ENCODE data around the gene ELMO3.

ELMO3 gene

GRCh38 chr16:67208154-67208896 is 9.4 kb downstream of the ELMO3 start:
- TF ChIP-seq, protein P1, sequence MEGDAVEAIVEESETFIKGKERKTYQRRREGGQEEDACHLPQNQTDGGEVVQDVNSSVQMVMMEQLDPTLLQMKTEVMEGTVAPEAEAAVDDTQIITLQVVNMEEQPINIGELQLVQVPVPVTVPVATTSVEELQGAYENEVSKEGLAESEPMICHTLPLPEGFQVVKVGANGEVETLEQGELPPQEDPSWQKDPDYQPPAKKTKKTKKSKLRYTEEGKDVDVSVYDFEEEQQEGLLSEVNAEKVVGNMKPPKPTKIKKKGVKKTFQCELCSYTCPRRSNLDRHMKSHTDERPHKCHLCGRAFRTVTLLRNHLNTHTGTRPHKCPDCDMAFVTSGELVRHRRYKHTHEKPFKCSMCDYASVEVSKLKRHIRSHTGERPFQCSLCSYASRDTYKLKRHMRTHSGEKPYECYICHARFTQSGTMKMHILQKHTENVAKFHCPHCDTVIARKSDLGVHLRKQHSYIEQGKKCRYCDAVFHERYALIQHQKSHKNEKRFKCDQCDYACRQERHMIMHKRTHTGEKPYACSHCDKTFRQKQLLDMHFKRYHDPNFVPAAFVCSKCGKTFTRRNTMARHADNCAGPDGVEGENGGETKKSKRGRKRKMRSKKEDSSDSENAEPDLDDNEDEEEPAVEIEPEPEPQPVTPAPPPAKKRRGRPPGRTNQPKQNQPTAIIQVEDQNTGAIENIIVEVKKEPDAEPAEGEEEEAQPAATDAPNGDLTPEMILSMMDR (IDR thresholded peaks at IDR 0.05; ENCODE audit: low read depth, low read length): no peak

DNA sequence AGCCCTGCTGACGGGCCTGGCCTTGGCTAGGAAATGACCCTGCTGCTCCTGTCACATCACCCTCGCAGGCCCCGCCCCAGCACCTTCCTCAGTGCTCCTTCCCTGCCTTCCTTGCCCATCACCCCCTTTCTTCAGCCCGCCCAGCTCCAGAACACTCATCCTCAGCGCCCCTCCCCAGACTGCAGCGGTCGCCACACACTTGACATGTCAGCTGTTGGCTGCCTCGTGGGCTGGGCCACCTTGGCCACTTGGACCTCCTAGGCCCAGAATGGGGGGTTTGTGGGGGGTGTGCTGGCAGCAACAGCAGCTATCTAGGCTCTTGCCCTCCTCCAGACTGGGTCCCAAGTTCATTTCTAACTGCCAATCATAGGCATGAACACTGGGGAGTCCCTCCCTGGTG is 10.6 kb downstream of the ELMO3 start:
- no peak for DNase-seq (ENCODE audit: extremely low read depth, low read depth)
- TF ChIP-seq, protein P1 (IDR thresholded peaks at IDR 0.05; ENCODE audit: low read depth, low read length): no peak

More at GRCh38 chr16:67208154-67208896, 9.4 kb downstream of the ELMO3 start:
- no peak for DNase-seq (ENCODE audit: extremely low read depth, low read depth)

DNA sequence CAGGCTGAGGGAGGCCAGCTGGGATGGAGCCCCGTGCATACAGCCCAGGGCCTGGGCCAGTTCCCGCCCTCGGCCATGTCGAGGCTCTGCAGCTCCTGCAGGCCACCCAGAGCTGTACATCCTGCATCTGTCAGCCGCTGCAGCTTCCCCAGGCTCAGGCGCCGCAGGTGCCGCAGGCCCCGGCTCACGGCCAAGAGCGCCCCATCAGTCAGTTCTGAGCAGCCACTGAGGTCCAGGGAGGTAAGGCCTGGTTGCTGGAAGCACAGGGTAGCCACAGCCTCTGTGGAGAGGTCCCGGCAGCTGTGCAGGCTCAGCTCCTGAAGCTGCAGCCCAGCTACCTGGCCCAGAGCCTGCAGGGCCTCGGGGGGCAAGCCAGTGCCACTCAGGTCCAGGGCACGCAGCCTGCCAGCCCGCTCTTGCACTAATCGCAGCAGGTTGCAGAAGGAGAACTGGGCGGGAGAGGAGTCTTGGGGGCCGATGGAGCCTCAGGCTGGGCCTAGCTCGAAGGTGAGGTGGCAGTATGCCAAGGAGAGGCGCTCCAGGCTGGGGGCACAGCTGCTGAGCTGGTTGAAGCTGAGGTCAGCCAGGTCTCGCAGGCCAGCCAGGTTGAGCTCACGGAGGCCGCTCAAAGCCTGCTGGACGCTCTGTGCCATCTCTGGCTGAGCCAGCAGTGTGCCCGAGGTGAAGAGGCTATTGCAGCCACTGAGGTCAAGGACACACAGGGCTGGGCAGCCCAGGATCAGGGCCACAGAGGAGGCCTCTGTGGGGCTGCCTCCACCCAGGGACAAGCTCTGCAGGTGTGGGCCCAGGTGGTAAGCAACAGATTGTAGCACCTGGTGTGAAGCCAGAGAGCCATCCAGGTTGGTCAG is 11.4 kb downstream of the ELMO3 start:
- TF ChIP-seq, protein P1 (IDR thresholded peaks at IDR 0.05; ENCODE audit: low read depth, low read length): no peak
- DNase-seq (ENCODE audit: extremely low read depth, low read depth): no peak

- TF ChIP-seq, protein P1 (IDR thresholded peaks at IDR 0.05; ENCODE audit: low read depth, low read length): no peak
- no peak for DNase-seq (ENCODE audit: extremely low read depth, low read depth)
Measured at GRCh38 chr16:67211674-67212073, 12.7 kb downstream of the ELMO3 start.

DNA sequence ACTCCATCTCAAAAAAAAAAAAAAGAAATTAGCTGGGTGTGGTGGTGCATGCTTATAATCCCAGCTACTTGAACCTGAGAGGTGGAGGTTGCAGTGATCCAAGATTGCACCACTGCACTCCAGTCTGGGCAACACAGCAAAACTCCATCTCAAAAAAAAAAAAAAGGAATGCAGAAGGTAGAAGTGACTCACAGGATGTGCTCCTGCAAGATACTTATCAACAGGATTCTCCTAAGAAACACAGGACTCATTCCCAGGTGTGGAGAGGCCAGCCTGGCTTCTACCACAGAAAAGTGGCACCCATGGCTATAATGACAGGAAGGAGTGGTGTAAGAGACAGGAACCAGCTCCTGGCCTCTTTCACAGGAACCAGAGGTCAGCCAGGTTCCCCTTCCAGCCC is 13.8 kb downstream of the ELMO3 start:
- DNase-seq (ENCODE audit: extremely low read depth, low read depth): no peak
- TF ChIP-seq, protein P1 (IDR thresholded peaks at IDR 0.05; ENCODE audit: low read depth, low read length): no peak

- DNase-seq (ENCODE audit: extremely low read depth, low read depth): no peak
- TF ChIP-seq, protein P1 (IDR thresholded peaks at IDR 0.05; ENCODE audit: low read depth, low read length): no peak
Measured at GRCh38 chr16:67213197-67214019, 14.5 kb downstream of the ELMO3 start.

Measured in AG09319 (cell line).